Skeletal muscle satellite cell (primary cell): ENCODE results near the gene LAMTOR1.

Source experiments
- H3K27me3 ChIP-seq: 2 replicates; pipeline ENCODE4 v1.7.0; 2013; ENCODE audit warnings: low read length; ENCODE audit not compliant: control insufficient read depth, insufficient read depth
- H3K36me3 ChIP-seq: 2 replicates; pipeline ENCODE4 v1.7.0; 2013; ENCODE audit warnings: mild to moderate bottlenecking, control low read depth, low read length; ENCODE audit not compliant: insufficient read depth
- H3K4me1 ChIP-seq: 2 replicates; pipeline ENCODE4 v1.7.0; 2013; ENCODE audit warnings: low read length; ENCODE audit not compliant: control insufficient read depth, insufficient read depth
- H3K4me2 ChIP-seq: 2 replicates; pipeline ENCODE4 v1.7.0; 2013; ENCODE audit warnings: mild to moderate bottlenecking, low read length
- H3K4me3 ChIP-seq: 2 replicates; pipeline ENCODE4 v1.7.0; 2013; ENCODE audit warnings: low read length
- H3K9ac ChIP-seq: 2 replicates; pipeline ENCODE4 v1.7.0; 2013; ENCODE audit warnings: mild to moderate bottlenecking, low read depth, low read length, moderate library complexity
- H3K9me3 ChIP-seq: replicated peaks from 2 replicates; pipeline ENCODE4 v1.7.0; 2013; ENCODE audit warnings: mild to moderate bottlenecking, control low read depth, low read length

Gene LAMTOR1

GRCh38 chr11:72079819-72080325 is 23.2 kb downstream of the LAMTOR1 start:
- H3K4me2 ChIP-seq, result peak overlapping the region; percentile 98
- H3K4me1 ChIP-seq, result peaks cover 11% of the 10 kb centered on the region
- H3K9ac ChIP-seq, result peak overlapping the region; percentile 82

DNA sequence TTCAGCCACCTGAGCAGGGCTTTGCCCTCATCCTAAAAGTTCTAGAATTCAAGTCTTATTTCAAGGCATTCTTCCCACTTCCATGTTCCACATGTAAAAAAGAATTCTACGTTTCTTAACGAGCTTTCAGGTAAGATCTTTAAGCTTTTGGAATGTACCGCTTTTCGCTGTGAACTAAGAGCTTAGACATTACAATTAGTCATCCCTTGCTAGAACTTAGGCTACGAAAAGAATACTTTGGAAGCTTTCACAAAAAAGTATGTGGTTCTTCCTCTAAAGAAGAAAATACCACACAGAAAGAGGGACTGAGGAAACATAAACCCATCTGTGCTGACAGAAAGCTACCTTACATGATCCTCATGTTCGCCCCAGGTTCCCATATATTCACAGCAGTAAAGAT is 24.6 kb downstream of the LAMTOR1 start:
- H3K27me3 ChIP-seq, result no peaks in the 10 kb centered on the region
- H3K36me3 ChIP-seq, result no peaks in the 10 kb centered on the region
- H3K4me1 ChIP-seq, result peaks cover 11% of the 10 kb centered on the region
- peak overlapping the region; percentile 91 for H3K4me3 ChIP-seq
- H3K9me3 ChIP-seq, result no peaks in the 10 kb centered on the region
- peak overlapping the region; percentile 98 for H3K4me2 ChIP-seq
- peak overlapping the region; percentile 82 for H3K9ac ChIP-seq

More at GRCh38 chr11:72079819-72080325, 23.2 kb downstream of the LAMTOR1 start:
- no peaks in the 10 kb centered on the region for H3K9me3 ChIP-seq
- peak overlapping the region; percentile 91 for H3K4me3 ChIP-seq
- H3K36me3 ChIP-seq, result no peaks in the 10 kb centered on the region
- H3K27me3 ChIP-seq, result no peaks in the 10 kb centered on the region

DNA sequence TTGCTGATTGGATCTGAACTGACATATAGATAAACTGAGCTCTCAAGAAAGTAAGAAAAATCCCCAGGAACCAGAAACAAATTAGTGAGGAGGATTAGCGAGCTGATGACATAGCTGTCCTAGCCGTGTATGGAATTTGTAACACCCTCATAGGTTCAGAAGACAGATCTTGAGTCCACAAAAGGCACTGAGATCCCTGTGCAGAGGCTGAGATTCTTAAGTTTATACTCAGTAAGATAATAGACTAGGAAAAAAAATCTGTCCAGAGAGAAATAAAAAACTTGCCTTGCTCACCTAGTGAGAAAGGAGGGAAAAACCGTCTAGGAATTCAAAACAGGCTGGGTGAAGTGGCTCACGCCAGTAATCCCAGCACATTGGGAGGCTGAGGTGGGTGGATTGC is 27.3 kb downstream of the LAMTOR1 start:
- H3K36me3 ChIP-seq, result no peaks in the 10 kb centered on the region
- H3K4me1 ChIP-seq, result peaks cover 35% of the 10 kb centered on the region
- H3K9ac ChIP-seq, result no peak overlapping the region
- no peaks in the 10 kb centered on the region for H3K9me3 ChIP-seq
- H3K27me3 ChIP-seq, result no peaks in the 10 kb centered on the region
- no peak overlapping the region for H3K4me3 ChIP-seq
- no peak overlapping the region for H3K4me2 ChIP-seq

GRCh38 chr11:72075109-72075508 is 28.0 kb downstream of the LAMTOR1 start:
- H3K36me3 ChIP-seq, result no peaks in the 10 kb centered on the region
- H3K9ac ChIP-seq, result no peak overlapping the region
- H3K4me2 ChIP-seq, result no peak overlapping the region
- no peaks in the 10 kb centered on the region for H3K27me3 ChIP-seq
- no peaks in the 10 kb centered on the region for H3K9me3 ChIP-seq
- H3K4me3 ChIP-seq, result no peak overlapping the region
- peaks cover 41% of the 10 kb centered on the region for H3K4me1 ChIP-seq

- H3K9ac ChIP-seq, result peak overlapping the region; percentile 0
- H3K36me3 ChIP-seq, result no peaks in the 10 kb centered on the region
- peak overlapping the region; percentile 16 for H3K4me3 ChIP-seq
- no peaks in the 10 kb centered on the region for H3K27me3 ChIP-seq
- peak overlapping the region; percentile 66 for H3K4me2 ChIP-seq
- H3K9me3 ChIP-seq, result no peaks in the 10 kb centered on the region
- H3K4me1 ChIP-seq, result peaks cover 45% of the 10 kb centered on the region
Observed at GRCh38 chr11:72072348-72072747, 30.7 kb downstream of the LAMTOR1 start.

DNA sequence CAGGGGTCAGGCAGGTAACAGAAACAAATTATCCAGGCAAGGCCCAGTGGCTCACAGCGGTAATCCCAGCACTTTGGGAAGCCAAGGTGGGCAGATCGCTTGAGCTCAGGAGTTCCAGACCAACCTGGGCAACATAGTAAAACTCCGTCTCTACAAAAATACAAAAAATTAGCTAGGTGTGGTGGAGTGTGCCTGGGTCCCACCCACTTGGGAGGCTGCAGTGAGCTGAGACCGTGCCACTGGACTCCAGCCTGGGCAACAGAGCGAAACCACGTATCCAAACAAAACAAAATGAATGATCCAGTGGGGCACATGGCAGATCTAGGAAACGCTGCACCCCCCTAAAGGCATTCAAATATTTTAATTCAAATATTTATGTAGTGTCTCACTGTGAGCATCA is 32.6 kb downstream of the LAMTOR1 start:
- Histone ChIP-seq H3K4me3 (no peak overlapping the region), H3K36me3 (peaks cover 4% of the 10 kb centered on the region), H3K9ac (peak overlapping the region; percentile 53), H3K9me3 (no peaks in the 10 kb centered on the region), H3K27me3 (no peaks in the 10 kb centered on the region), H3K4me1 (peaks cover 49% of the 10 kb centered on the region), H3K4me2 (peak overlapping the region; percentile 57)

DNA sequence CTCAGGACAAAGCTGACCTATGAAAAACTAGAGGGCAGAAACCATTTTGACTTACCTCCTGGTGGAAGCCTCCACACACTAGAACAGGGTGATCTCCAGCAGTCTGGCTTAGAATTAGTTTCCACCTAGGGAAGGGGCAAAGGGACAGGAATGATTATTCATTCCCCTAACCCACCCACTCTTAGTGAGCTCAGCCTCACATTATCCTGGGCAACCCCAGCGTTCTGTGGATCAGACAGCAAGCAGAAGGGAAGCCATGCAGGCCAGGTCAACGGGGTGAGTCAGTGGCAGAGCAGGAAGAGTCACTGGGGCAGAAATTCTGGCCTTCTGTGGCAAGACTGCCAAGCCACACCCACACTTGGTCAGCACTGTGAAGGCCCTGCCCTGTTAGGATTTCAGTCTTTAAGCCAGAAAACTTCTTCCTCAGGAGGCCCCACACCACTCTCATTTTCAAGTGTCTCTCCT is 33.3 kb downstream of the LAMTOR1 start:
- no peaks in the 10 kb centered on the region for H3K9me3 ChIP-seq
- H3K36me3 ChIP-seq, result peaks cover 4% of the 10 kb centered on the region
- peaks cover 51% of the 10 kb centered on the region for H3K4me1 ChIP-seq
- H3K4me2 ChIP-seq, result peak overlapping the region; percentile 61
- H3K9ac ChIP-seq, result peak overlapping the region; percentile 53
- peak overlapping the region; percentile 23 for H3K4me3 ChIP-seq
- no peaks in the 10 kb centered on the region for H3K27me3 ChIP-seq

GRCh38 chr11:72069200-72069599 is 33.9 kb downstream of the LAMTOR1 start:
- Histone ChIP-seq H3K36me3 (peaks cover 4% of the 10 kb centered on the region), H3K9ac (peak overlapping the region; percentile 51), H3K4me3 (peak overlapping the region; percentile 23), H3K4me2 (peak overlapping the region; percentile 61), H3K9me3 (no peaks in the 10 kb centered on the region), H3K4me1 (peaks cover 51% of the 10 kb centered on the region), H3K27me3 (no peaks in the 10 kb centered on the region)

- Histone ChIP-seq H3K9ac (no peak overlapping the region), H3K4me1 (peaks cover 46% of the 10 kb centered on the region), H3K4me3 (no peak overlapping the region), H3K9me3 (no peaks in the 10 kb centered on the region), H3K27me3 (no peaks in the 10 kb centered on the region), H3K36me3 (peaks cover 4% of the 10 kb centered on the region), H3K4me2 (no peak overlapping the region)
Observed at GRCh38 chr11:72067676-72068075, 35.4 kb downstream of the LAMTOR1 start.

GRCh38 chr11:72067266-72067665 is 35.8 kb downstream of the LAMTOR1 start:
- H3K27me3 ChIP-seq, result no peaks in the 10 kb centered on the region
- H3K4me1 ChIP-seq, result peaks cover 42% of the 10 kb centered on the region
- peaks cover 4% of the 10 kb centered on the region for H3K36me3 ChIP-seq
- no peak overlapping the region for H3K9ac ChIP-seq
- H3K9me3 ChIP-seq, result no peaks in the 10 kb centered on the region
- H3K4me3 ChIP-seq, result no peak overlapping the region
- H3K4me2 ChIP-seq, result no peak overlapping the region

DNA sequence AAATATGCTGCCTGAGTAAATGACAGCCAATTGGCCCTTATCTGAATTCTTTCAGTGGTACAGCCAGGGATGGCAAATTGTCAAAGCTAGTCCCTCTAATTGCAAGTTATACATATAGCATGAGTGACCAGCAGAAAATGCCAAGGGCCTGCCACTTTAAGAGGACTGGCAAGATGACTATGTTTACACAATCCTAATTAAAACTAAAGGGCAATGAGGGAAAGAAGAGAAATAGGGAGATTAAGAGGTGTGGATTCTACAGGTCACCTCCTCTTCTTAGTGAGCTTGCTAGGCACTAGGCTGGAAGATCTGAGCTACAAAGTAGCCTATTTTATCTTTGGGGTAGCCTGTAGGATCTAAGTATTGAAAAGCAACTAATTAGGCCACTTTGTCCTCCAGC is 36.2 kb downstream of the LAMTOR1 start:
- Histone ChIP-seq H3K27me3 (no peaks in the 10 kb centered on the region), H3K4me1 (peaks cover 38% of the 10 kb centered on the region), H3K36me3 (peaks cover 4% of the 10 kb centered on the region), H3K4me2 (no peak overlapping the region), H3K4me3 (no peak overlapping the region), H3K9ac (no peak overlapping the region), H3K9me3 (no peaks in the 10 kb centered on the region)

DNA sequence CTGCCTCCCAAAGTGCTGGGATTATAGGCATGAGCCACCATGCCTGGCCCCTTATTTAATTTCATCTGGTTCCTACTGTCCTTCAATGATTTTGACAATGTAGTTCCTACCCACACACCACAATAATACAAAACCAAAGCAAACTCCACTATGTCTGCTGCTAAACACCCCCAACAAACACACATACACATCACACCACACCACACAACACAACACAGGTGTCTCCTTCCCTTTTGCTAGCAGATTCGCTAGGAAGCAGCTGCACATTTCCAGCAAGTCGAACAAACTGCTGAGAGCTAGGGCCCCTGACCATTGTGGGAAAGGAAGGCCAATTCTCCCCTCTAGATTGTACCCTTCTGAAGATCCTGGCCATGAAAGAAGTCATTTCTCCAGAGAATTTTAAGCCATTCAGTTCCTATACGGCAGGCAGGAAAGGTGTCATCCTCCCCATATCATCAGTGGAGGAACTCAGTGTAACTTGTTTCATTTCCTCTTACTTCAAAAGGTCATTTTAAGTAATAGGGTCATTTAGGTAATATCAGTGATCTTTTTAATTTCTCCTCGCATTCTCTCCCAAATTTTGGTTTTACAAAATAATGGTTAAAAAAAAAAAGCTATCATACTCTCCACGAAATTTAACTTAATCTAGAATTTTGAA is 41.2 kb downstream of the LAMTOR1 start:
- H3K4me1 ChIP-seq, result peaks cover 5% of the 10 kb centered on the region
- H3K27me3 ChIP-seq, result no peaks in the 10 kb centered on the region
- H3K36me3 ChIP-seq, result peaks cover 9% of the 10 kb centered on the region
- H3K9ac ChIP-seq, result no peak overlapping the region
- H3K4me2 ChIP-seq, result no peak overlapping the region
- H3K4me3 ChIP-seq, result no peak overlapping the region
- no peaks in the 10 kb centered on the region for H3K9me3 ChIP-seq
